ENCODE data around the gene CDH12.
A peak's percentile ranks its signal among the peaks of the same experiment; 100 is the strongest.

The CDH12 gene

GRCh38 chr5:21723500-21723899, 1129.6 kb downstream of the CDH12 start:
- H3K4me3 ChIP-seq (ENCODE audit: insufficient read depth, low read length, poor library complexity, severe bottlenecking), result no peak overlapping the region
- no peaks in the 10 kb centered on the region for H3F3A ChIP-seq (ENCODE audit: insufficient read depth)
- no peak overlapping the region for H3K27ac ChIP-seq (ENCODE audit: low read depth, low read length)
- no peaks in the 10 kb centered on the region for H3K27me3 ChIP-seq (ENCODE audit: low read length)
- peak overlapping the region; percentile 30 for H2AFZ ChIP-seq (ENCODE audit: low read depth, low read length, severe bottlenecking)
- no peak for TF ChIP-seq CTCF (IDR thresholded peaks at IDR 0.05; ENCODE audit: insufficient read depth, low read length, poor library complexity, severe bottlenecking)
- TF ChIP-seq EZH2phosphoT487 (conservative IDR thresholded peaks at IDR 0.05; ENCODE audit: low read length), result no peak
- no peaks in the 10 kb centered on the region for H3K36me3 ChIP-seq (ENCODE audit: low read length)
- H3K9me2 ChIP-seq (replicated peaks; ENCODE audit: insufficient read depth, low read length), result no peaks in the 10 kb centered on the region
- no peaks in the 10 kb centered on the region for H3K79me2 ChIP-seq (ENCODE audit: insufficient read depth, low read length)
- no peaks in the 10 kb centered on the region for H4K20me1 ChIP-seq (ENCODE audit: low read depth, low read length)
- H3K9ac ChIP-seq (ENCODE audit: low read length), result no peak overlapping the region
- no peak overlapping the region for H3K4me2 ChIP-seq (ENCODE audit: low read depth, low read length, poor library complexity, severe bottlenecking)
- H3K9me3 ChIP-seq (ENCODE audit: insufficient read depth, low read length), result no peaks in the 10 kb centered on the region

- H4K20me1 ChIP-seq (ENCODE audit: low read depth, low read length), result no peaks in the 10 kb centered on the region
- no peaks in the 10 kb centered on the region for H3K27me3 ChIP-seq (ENCODE audit: low read length)
- H2AFZ ChIP-seq (ENCODE audit: low read depth, low read length, severe bottlenecking), result no peak overlapping the region
- no peak overlapping the region for H3K4me2 ChIP-seq (ENCODE audit: low read depth, low read length, poor library complexity, severe bottlenecking)
- no peaks in the 10 kb centered on the region for H3K79me2 ChIP-seq (ENCODE audit: insufficient read depth, low read length)
- H3K27ac ChIP-seq (ENCODE audit: low read depth, low read length), result no peak overlapping the region
- H3K4me3 ChIP-seq (ENCODE audit: insufficient read depth, low read length, poor library complexity, severe bottlenecking), result no peak overlapping the region
- 0 out of 2 replicates have a peak, but pooled peaks cover 3% of the 10 kb centered on the region for H3F3A ChIP-seq (ENCODE audit: insufficient read depth)
- TF ChIP-seq EZH2phosphoT487 (conservative IDR thresholded peaks at IDR 0.05; ENCODE audit: low read length), result no peak
- TF ChIP-seq CTCF (IDR thresholded peaks at IDR 0.05; ENCODE audit: insufficient read depth, low read length, poor library complexity, severe bottlenecking), result no peak
- no peaks in the 10 kb centered on the region for H3K9me2 ChIP-seq (replicated peaks; ENCODE audit: insufficient read depth, low read length)
- no peaks in the 10 kb centered on the region for H3K36me3 ChIP-seq (ENCODE audit: low read length)
- H3K9me3 ChIP-seq (ENCODE audit: insufficient read depth, low read length), result no peaks in the 10 kb centered on the region
- H3K9ac ChIP-seq (ENCODE audit: low read length), result no peak overlapping the region
These were observed 1141.0 kb downstream of the CDH12 start for GRCh38 chr5:21711866-21712758.

- H3K9ac ChIP-seq (ENCODE audit: low read length), result no peak overlapping the region
- H3K27ac ChIP-seq (ENCODE audit: low read depth, low read length), result no peak overlapping the region
- H3K4me3 ChIP-seq (ENCODE audit: insufficient read depth, low read length, poor library complexity, severe bottlenecking), result no peak overlapping the region
- TF ChIP-seq CTCF (IDR thresholded peaks at IDR 0.05; ENCODE audit: insufficient read depth, low read length, poor library complexity, severe bottlenecking), result no peak
- TF ChIP-seq EZH2phosphoT487 (conservative IDR thresholded peaks at IDR 0.05; ENCODE audit: low read length), result no peak
- 0 out of 2 replicates have a peak, but pooled peaks cover 3% of the 10 kb centered on the region for H3F3A ChIP-seq (ENCODE audit: insufficient read depth)
- no peak overlapping the region for H2AFZ ChIP-seq (ENCODE audit: low read depth, low read length, severe bottlenecking)
- no peaks in the 10 kb centered on the region for H3K27me3 ChIP-seq (ENCODE audit: low read length)
- no peaks in the 10 kb centered on the region for H3K36me3 ChIP-seq (ENCODE audit: low read length)
- no peaks in the 10 kb centered on the region for H3K9me2 ChIP-seq (replicated peaks; ENCODE audit: insufficient read depth, low read length)
- no peaks in the 10 kb centered on the region for H3K79me2 ChIP-seq (ENCODE audit: insufficient read depth, low read length)
- no peaks in the 10 kb centered on the region for H3K9me3 ChIP-seq (ENCODE audit: insufficient read depth, low read length)
- no peaks in the 10 kb centered on the region for H4K20me1 ChIP-seq (ENCODE audit: low read depth, low read length)
- H3K4me2 ChIP-seq (ENCODE audit: low read depth, low read length, poor library complexity, severe bottlenecking), result no peak overlapping the region
These were observed 1143.4 kb downstream of the CDH12 start for GRCh38 chr5:21709770-21710169.
